Nephron progenitor cell (in vitro differentiated cells): Measurements from ENCODE around the gene TRIM67.
A peak's percentile ranks its signal among the peaks of the same experiment; 100 is the strongest.
"Not testable (repeated sequence)": the region's sequence is repeated elsewhere in the genome, so short reads cannot be mapped to it uniquely, and the experiment has no call there.

ENCODE experiments used
- DNase-seq: peaks from one replicate; pipeline ENCODE4 v3.0.0; 2021
- H3K27ac Mint-ChIP-seq: 2 replicates; pipeline ENCODE4 v1.8.0; 2021; ENCODE audit warnings: mild to moderate bottlenecking, moderate library complexity, mixed read lengths
- H3K27me3 Mint-ChIP-seq: 2 replicates; pipeline ENCODE4 v1.8.0; 2021; ENCODE audit warnings: mild to moderate bottlenecking, low read depth, mixed read lengths; ENCODE audit not compliant: poor library complexity
- H3K36me3 Mint-ChIP-seq: 2 replicates; pipeline ENCODE4 v1.8.0; 2021; ENCODE audit warnings: low read depth, mixed read lengths
- H3K4me1 Mint-ChIP-seq: 2 replicates; pipeline ENCODE4 v1.8.0; 2021; ENCODE audit warnings: mixed read lengths
- H3K4me3 Mint-ChIP-seq: 2 replicates; pipeline ENCODE4 v1.8.0; 2021; ENCODE audit warnings: mild to moderate bottlenecking, moderate library complexity, mixed read lengths
- H3K9me3 Mint-ChIP-seq: 2 replicates; pipeline ENCODE4 v1.8.0; 2021; ENCODE audit warnings: mild to moderate bottlenecking, moderate library complexity, mixed read lengths
- CTCF ChIP-seq: fragments of 200-600 bp; sonication (generic); IDR thresholded peaks from 2 replicates; pipeline ENCODE4 v1.5.0; 2021; ENCODE audit warnings: antibody characterized with exemption

The TRIM67 gene

GRCh38 chr1:231124746-231125145, 37.1 kb upstream of the TRIM67 start:
- Mint-ChIP-seq H3K27ac (no peak overlapping the region), H3K4me1 (no peaks in the 10 kb centered on the region), H3K27me3 (peaks cover 19% of the 10 kb centered on the region), H3K36me3 (no peaks in the 10 kb centered on the region), H3K9me3 (peaks cover 18% of the 10 kb centered on the region), H3K4me3 (no peak overlapping the region)
- TF ChIP-seq CTCF = no peak
- DNase-seq = no peak

GRCh38 chr1:231125972-231126580, 35.8 kb upstream of the TRIM67 start:
- Mint-ChIP-seq H3K27me3 (peaks cover 12% of the 10 kb centered on the region), H3K36me3 (no peaks in the 10 kb centered on the region), H3K9me3 (peaks cover 18% of the 10 kb centered on the region), H3K27ac (no peak overlapping the region), H3K4me3 (no peak overlapping the region), H3K4me1 (no peaks in the 10 kb centered on the region)
- TF ChIP-seq CTCF = no peak
- DNase-seq = no peak

GRCh38 chr1:231127106-231127505, 34.8 kb upstream of the TRIM67 start:
- H3K4me1 Mint-ChIP-seq, H3K27ac Mint-ChIP-seq, H3K27me3 Mint-ChIP-seq, DNase-seq, H3K36me3 Mint-ChIP-seq: not testable (repeated sequence)
- H3K9me3 Mint-ChIP-seq = peaks cover 18% of the 10 kb centered on the region
- peak overlapping the region; percentile 23 for H3K4me3 Mint-ChIP-seq

GRCh38 chr1:231128471-231128870, 33.4 kb upstream of the TRIM67 start:
- not testable (repeated sequence) for H3K4me1 Mint-ChIP-seq, H3K27ac Mint-ChIP-seq, DNase-seq, H3K36me3 Mint-ChIP-seq, H3K4me3 Mint-ChIP-seq, H3K27me3 Mint-ChIP-seq
- peaks cover 18% of the 10 kb centered on the region for H3K9me3 Mint-ChIP-seq

GRCh38 chr1:231130544-231130943, 31.3 kb upstream of the TRIM67 start:
- Mint-ChIP-seq H3K4me3 (no peak overlapping the region), H3K4me1 (no peaks in the 10 kb centered on the region), H3K9me3 (peaks cover 18% of the 10 kb centered on the region), H3K36me3 (no peaks in the 10 kb centered on the region), H3K27ac (no peak overlapping the region), H3K27me3 (peaks cover 4% of the 10 kb centered on the region)
- no peak for DNase-seq
- no peak for TF ChIP-seq CTCF

- H3K9me3 Mint-ChIP-seq, H3K27me3 Mint-ChIP-seq, DNase-seq, H3K4me1 Mint-ChIP-seq, H3K27ac Mint-ChIP-seq, H3K4me3 Mint-ChIP-seq, H3K36me3 Mint-ChIP-seq: not testable (repeated sequence)
Observed at GRCh38 chr1:231132591-231132990, 29.3 kb upstream of the TRIM67 start.

GRCh38 chr1:231134624-231135023, 27.2 kb upstream of the TRIM67 start:
- H3K27ac Mint-ChIP-seq = no peak overlapping the region
- no peaks in the 10 kb centered on the region for H3K36me3 Mint-ChIP-seq
- H3K9me3 Mint-ChIP-seq = peaks cover 1% of the 10 kb centered on the region
- TF ChIP-seq CTCF = no peak
- H3K27me3 Mint-ChIP-seq = peaks cover 7% of the 10 kb centered on the region
- H3K4me3 Mint-ChIP-seq = no peak overlapping the region
- H3K4me1 Mint-ChIP-seq = no peaks in the 10 kb centered on the region
- no peak for DNase-seq
